NCI-H1105 treated with DMSO at 0.1 percent for 48 hours (cell line): ENCODE results near the gene CDKN2AIP.

ENCODE experiments used
- DNase-seq: peaks from one replicate; lab custom pipeline; 2025; lab: John Stamatoyannopoulos, UW

The CDKN2AIP gene

GRCh38 chr4:183495184-183495583 lies 50.7 kb downstream of the CDKN2AIP start:
- DNase-seq: no peak
